Measurements from ENCODE around the gene RAI1.

DNA sequence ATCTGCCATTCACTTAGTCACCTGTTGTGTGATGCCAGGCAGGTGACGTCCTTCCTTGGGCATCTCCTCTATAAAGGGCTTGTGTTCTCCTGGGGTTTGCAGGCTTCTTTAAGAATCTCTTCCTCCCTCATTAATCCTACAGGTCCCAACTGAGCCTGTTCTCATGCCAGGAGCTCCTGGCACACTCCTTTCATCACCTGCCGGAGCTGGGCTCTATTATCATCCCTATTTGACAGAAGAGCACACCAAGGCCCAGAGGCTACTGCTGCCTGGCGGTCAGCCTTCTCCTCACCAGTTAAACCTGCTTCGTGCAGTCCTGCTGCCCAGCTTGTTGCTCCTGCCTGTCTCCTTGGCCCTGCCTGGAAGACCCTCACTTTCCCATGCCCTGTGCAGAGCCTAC is 51.2 kb downstream of the RAI1 start:
- no peak for TF ChIP-seq EZH2 (IDR thresholded peaks at IDR 0.05; ENCODE audit: insufficient read depth, low read length)
- TF ChIP-seq, protein P1, sequence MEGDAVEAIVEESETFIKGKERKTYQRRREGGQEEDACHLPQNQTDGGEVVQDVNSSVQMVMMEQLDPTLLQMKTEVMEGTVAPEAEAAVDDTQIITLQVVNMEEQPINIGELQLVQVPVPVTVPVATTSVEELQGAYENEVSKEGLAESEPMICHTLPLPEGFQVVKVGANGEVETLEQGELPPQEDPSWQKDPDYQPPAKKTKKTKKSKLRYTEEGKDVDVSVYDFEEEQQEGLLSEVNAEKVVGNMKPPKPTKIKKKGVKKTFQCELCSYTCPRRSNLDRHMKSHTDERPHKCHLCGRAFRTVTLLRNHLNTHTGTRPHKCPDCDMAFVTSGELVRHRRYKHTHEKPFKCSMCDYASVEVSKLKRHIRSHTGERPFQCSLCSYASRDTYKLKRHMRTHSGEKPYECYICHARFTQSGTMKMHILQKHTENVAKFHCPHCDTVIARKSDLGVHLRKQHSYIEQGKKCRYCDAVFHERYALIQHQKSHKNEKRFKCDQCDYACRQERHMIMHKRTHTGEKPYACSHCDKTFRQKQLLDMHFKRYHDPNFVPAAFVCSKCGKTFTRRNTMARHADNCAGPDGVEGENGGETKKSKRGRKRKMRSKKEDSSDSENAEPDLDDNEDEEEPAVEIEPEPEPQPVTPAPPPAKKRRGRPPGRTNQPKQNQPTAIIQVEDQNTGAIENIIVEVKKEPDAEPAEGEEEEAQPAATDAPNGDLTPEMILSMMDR (IDR thresholded peaks at IDR 0.05; ENCODE audit: insufficient read depth, low read depth, low read length), result no peak
